Neuronal stem cell (in vitro differentiated cells): ENCODE results near the gene SERTAD3.
A peak's percentile ranks its signal among the peaks of the same experiment; 100 is the strongest.

ENCODE experiments used
- DNase-seq: peaks from one replicate; pipeline ENCODE4 v3.0.0-alpha.2; 2013; ENCODE audit warnings: low spot score
- H2AFZ ChIP-seq: one replicate; pipeline ENCODE4 v1.6.1; 2013; ENCODE audit warnings: mild to moderate bottlenecking, low read length, inconsistent platforms
- H2AK5ac ChIP-seq: 2 replicates; pipeline ENCODE4 v1.6.1; 2013; ENCODE audit warnings: low read depth, mild to moderate bottlenecking, inconsistent platforms, low read length, moderate library complexity, mixed read lengths
- H2BK120ac ChIP-seq: 2 replicates; pipeline ENCODE4 v1.6.1; 2013; ENCODE audit warnings: low read depth, mild to moderate bottlenecking, inconsistent platforms, low read length, moderate library complexity, mixed read lengths
- H2BK12ac ChIP-seq: one replicate; pipeline ENCODE4 v1.6.1; 2013; ENCODE audit warnings: low read length, inconsistent platforms
- H2BK15ac ChIP-seq: 2 replicates; pipeline ENCODE4 v1.6.1; 2013; ENCODE audit warnings: mild to moderate bottlenecking, low read length, inconsistent platforms, mixed read lengths
- H2BK5ac ChIP-seq: one replicate; pipeline ENCODE4 v1.6.1; 2013; ENCODE audit warnings: inconsistent platforms, mild to moderate bottlenecking, low read length, moderate library complexity
- H3K14ac ChIP-seq: one replicate; pipeline ENCODE4 v1.6.1; 2013; ENCODE audit warnings: low read length, inconsistent platforms
- H3K18ac ChIP-seq: 2 replicates; pipeline ENCODE4 v1.6.1; 2013; ENCODE audit warnings: low read length, inconsistent platforms
- H3K23ac ChIP-seq: 2 replicates; pipeline ENCODE4 v1.6.1; 2013; ENCODE audit warnings: low read depth, mild to moderate bottlenecking, mixed read lengths, low read length, inconsistent platforms; ENCODE audit not compliant: poor library complexity
- H3K27ac ChIP-seq: replicated peaks from 3 replicates; pipeline ENCODE4 v1.5.1; 2013; ENCODE audit warnings: low read length, inconsistent platforms
- H3K27me3 ChIP-seq, 3 experiments: 2 replicates each; pipeline ENCODE4 v1.6.1; 2013; ENCODE audit warnings: low read length in 3 of 3, mild to moderate bottlenecking in 2 of 3, inconsistent platforms in 1 of 3, low read depth in 1 of 3, mixed read lengths in 1 of 3, moderate library complexity in 1 of 3; ENCODE audit not compliant: control insufficient read depth in 3 of 3, insufficient read depth in 3 of 3
- H3K36me3 ChIP-seq, 2 donors: replicated peaks in 1 of 2; 2 replicates each; pipeline ENCODE4 v1.6.1; 2013; ENCODE audit warnings: low read length in 2 of 2; ENCODE audit not compliant: control insufficient read depth in 2 of 2, insufficient read depth in 2 of 2
- H3K4ac ChIP-seq: 2 replicates; pipeline ENCODE4 v1.6.1; 2013; ENCODE audit warnings: inconsistent platforms, mild to moderate bottlenecking, low read length, moderate library complexity
- H3K4me1 ChIP-seq, 2 donors: 1 replicate in 1 of 2; 2 replicates in 1 of 2; pipeline ENCODE4 v1.6.1; 2013; ENCODE audit warnings: low read length in 2 of 2, low read depth in 1 of 2; ENCODE audit not compliant: control insufficient read depth in 2 of 2, insufficient read depth in 1 of 2
- H3K4me2 ChIP-seq: one replicate; pipeline ENCODE4 v1.6.1; 2013; ENCODE audit warnings: mild to moderate bottlenecking, low read length, inconsistent platforms; ENCODE audit not compliant: insufficient read depth, poor library complexity, severe bottlenecking
- H3K4me3 ChIP-seq, 2 donors: 2 replicates each; pipeline ENCODE4 v1.5.1; 2013; ENCODE audit warnings: low read length in 2 of 2, mild to moderate bottlenecking in 2 of 2, inconsistent platforms in 1 of 2, moderate library complexity in 1 of 2
- H3K79me1 ChIP-seq: one replicate; pipeline ENCODE4 v1.6.1; 2013; ENCODE audit warnings: low read depth, mild to moderate bottlenecking, inconsistent platforms, low read length, moderate library complexity
- H3K9ac ChIP-seq: one replicate; pipeline ENCODE4 v1.6.1; 2013; ENCODE audit warnings: mild to moderate bottlenecking, low read depth, low read length, inconsistent platforms; ENCODE audit not compliant: poor library complexity
- H3K9me3 ChIP-seq, 2 donors: replicated peaks in 1 of 2; 2 replicates each; pipeline versions ENCODE3 to v1.6.1; 2013; ENCODE audit warnings: low read length in 2 of 2, mild to moderate bottlenecking in 2 of 2, inconsistent platforms in 1 of 2, low read depth in 1 of 2, mixed read lengths in 1 of 2, moderate library complexity in 1 of 2; ENCODE audit not compliant: control insufficient read depth in 2 of 2, insufficient read depth in 1 of 2
- H4K8ac ChIP-seq: one replicate; pipeline ENCODE4 v1.6.1; 2013; ENCODE audit warnings: low read depth, mild to moderate bottlenecking, inconsistent platforms, low read length, moderate library complexity
- H4K91ac ChIP-seq: one replicate; pipeline ENCODE4 v1.6.1; 2013; ENCODE audit warnings: low read length, low read depth, mild to moderate bottlenecking, inconsistent platforms; ENCODE audit not compliant: poor library complexity
- WGBS, 2 donors: extraction: QIAGEN DNeasy Blood & Tissue Kit; methylation state at CpG; one replicate each; pipeline ENCODE4 v1.1.7; 2013; ENCODE audit warnings: missing lambda C conversion rate in 2 of 2, mixed read lengths in 1 of 2; ENCODE audit not compliant: insufficient read length in 2 of 2, insufficient replicate concordance in 1 of 2; ENCODE audit errors: extremely low coverage in 2 of 2; 5-methylcytosine and 5-hydroxymethylcytosine counted together

SERTAD3 gene

GRCh38 chr19:40400559-40400958 lies 43.6 kb downstream of the SERTAD3 start:
- H3K27ac ChIP-seq = no peak overlapping the region
- no peak overlapping the region for H3K18ac ChIP-seq
- H3K14ac ChIP-seq = no peak overlapping the region
- no peak overlapping the region for H3K4ac ChIP-seq
- no peak overlapping the region for H2BK120ac ChIP-seq
- no peak overlapping the region for H3K4me3 ChIP-seq
- H2BK12ac ChIP-seq = no peak overlapping the region
- peaks cover 1% of the 10 kb centered on the region for H3K79me1 ChIP-seq
- H3K9ac ChIP-seq = no peak overlapping the region
- H4K8ac ChIP-seq = no peak overlapping the region
- H4K91ac ChIP-seq = no peak overlapping the region
- peaks cover 0 to 4% (median 0%) of the 10 kb centered on the region in 3 experiments for H3K27me3 ChIP-seq
- no peak overlapping the region for H2AFZ ChIP-seq
- H3K4me1 ChIP-seq = peaks cover 1 to 16% of the 10 kb centered on the region in 2 donors
- no peak for DNase-seq
- no peak overlapping the region for H3K23ac ChIP-seq
- H2BK15ac ChIP-seq = no peak overlapping the region
- H3K36me3 ChIP-seq = no peaks in the 10 kb centered on the region
- no peak overlapping the region for H3K4me2 ChIP-seq
- WGBS, 2 donors = no CpG with 5 or more reads among the region's 3 CpGs
- no peak overlapping the region for H2AK5ac ChIP-seq
- no peak overlapping the region for H2BK5ac ChIP-seq
- no peaks in the 10 kb centered on the region for H3K9me3 ChIP-seq

- Histone ChIP-seq H2AK5ac (peak overlapping the region; percentile 94), H3K4me2 (peak overlapping the region; percentile 70), H3K79me1 (peaks cover 1% of the 10 kb centered on the region), H3K9ac (no peak overlapping the region), H4K8ac (peak overlapping the region; percentile 9), H3K18ac (peak overlapping the region; percentile 92), H3K27me3 (peaks cover 0 to 4% (median 0%) of the 10 kb centered on the region in 3 experiments), H3K9me3 (no peaks in the 10 kb centered on the region), H2BK12ac (no peak overlapping the region), H2BK5ac (no peak overlapping the region), H2BK120ac (no peak overlapping the region), H2AFZ (no peak overlapping the region), H3K23ac (peak overlapping the region; percentile 46), H3K27ac (no peak overlapping the region), H3K14ac (peak overlapping the region; percentile 98), H3K4me1 (peaks cover 0 to 8% of the 10 kb centered on the region in 2 donors), H3K4ac (no peak overlapping the region), H4K91ac (no peak overlapping the region), H3K36me3 (no peaks in the 10 kb centered on the region), H2BK15ac (peak overlapping the region; percentile 88), H3K4me3 (peak overlapping the region in 1 of 2 donors; percentile 50)
- WGBS, 2 donors = no CpG with 5 or more reads among the region's 49 CpGs
- peak; percentile 58 for DNase-seq
Measured at GRCh38 chr19:40398417-40399131, 45.6 kb downstream of the SERTAD3 start.

GRCh38 chr19:40397568-40397906 lies 46.6 kb downstream of the SERTAD3 start:
- WGBS, 2 donors = no CpG with 5 or more reads among the region's 22 CpGs
- H2BK120ac ChIP-seq = no peak overlapping the region
- H2BK5ac ChIP-seq = no peak overlapping the region
- no peak overlapping the region for H3K4me3 ChIP-seq
- no peaks in the 10 kb centered on the region for H3K9me3 ChIP-seq
- H2BK15ac ChIP-seq = peak overlapping the region; percentile 31
- H3K14ac ChIP-seq = no peak overlapping the region
- H3K4me2 ChIP-seq = no peak overlapping the region
- H3K4ac ChIP-seq = no peak overlapping the region
- H3K23ac ChIP-seq = peak overlapping the region; percentile 18
- no peak overlapping the region for H4K8ac ChIP-seq
- no peak overlapping the region for H3K18ac ChIP-seq
- H3K4me1 ChIP-seq = peaks cover 0 to 5% of the 10 kb centered on the region in 2 donors
- no peak overlapping the region for H2AFZ ChIP-seq
- H3K9ac ChIP-seq = no peak overlapping the region
- H3K27me3 ChIP-seq = peaks cover 0 to 4% (median 0%) of the 10 kb centered on the region in 3 experiments
- no peak overlapping the region for H4K91ac ChIP-seq
- DNase-seq = no peak
- H2BK12ac ChIP-seq = no peak overlapping the region
- no peaks in the 10 kb centered on the region for H3K36me3 ChIP-seq
- peak overlapping the region; percentile 68 for H2AK5ac ChIP-seq
- H3K27ac ChIP-seq = no peak overlapping the region
- H3K79me1 ChIP-seq = no peaks in the 10 kb centered on the region

DNA sequence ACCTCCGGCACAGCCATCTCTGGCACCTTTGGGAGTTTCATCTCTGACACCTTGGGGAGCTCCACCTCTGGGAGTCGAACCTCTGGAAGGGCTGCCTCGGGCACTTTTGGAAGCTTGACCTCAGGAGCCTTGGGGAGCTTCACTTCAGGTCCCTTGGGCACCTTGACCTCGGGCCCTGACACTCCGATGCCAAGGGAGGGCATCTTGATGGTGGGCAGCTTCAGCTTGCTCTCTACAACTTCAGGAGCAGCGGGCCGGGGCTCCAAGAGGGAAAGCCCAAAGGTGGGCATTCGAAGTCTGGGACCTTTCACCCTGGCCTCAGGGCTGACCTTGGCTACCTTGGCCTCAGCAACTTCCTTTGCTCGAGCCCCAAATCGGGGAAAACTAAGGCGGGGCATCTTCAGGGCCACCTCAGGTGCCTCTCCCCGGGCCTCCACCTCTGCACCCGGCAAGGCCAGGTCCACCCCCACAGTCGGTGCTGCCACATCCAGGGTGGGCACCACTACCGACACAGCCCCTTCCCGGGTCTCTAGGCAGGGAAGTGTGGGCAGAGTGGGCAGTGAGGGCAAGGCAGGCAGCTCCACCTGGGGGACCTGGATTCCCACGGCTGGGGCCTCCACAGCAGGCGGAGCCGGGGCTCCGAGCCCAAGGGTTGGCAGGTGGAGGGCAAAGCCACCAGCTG lies 47.1 kb downstream of the SERTAD3 start:
- H3K4ac ChIP-seq = no peak overlapping the region
- H3K18ac ChIP-seq = no peak overlapping the region
- no peak overlapping the region for H4K91ac ChIP-seq
- no peaks in the 10 kb centered on the region for H3K79me1 ChIP-seq
- H2BK5ac ChIP-seq = no peak overlapping the region
- peaks cover 0 to 5% of the 10 kb centered on the region in 2 donors for H3K4me1 ChIP-seq
- no peak overlapping the region for H2BK120ac ChIP-seq
- no peak overlapping the region for H3K9ac ChIP-seq
- no peak overlapping the region for H2AFZ ChIP-seq
- H3K14ac ChIP-seq = no peak overlapping the region
- no CpG with 5 or more reads among the region's 20 CpGs for WGBS, 2 donors
- no peak overlapping the region for H2BK15ac ChIP-seq
- H2BK12ac ChIP-seq = no peak overlapping the region
- H2AK5ac ChIP-seq = peak overlapping the region; percentile 68
- no peak overlapping the region for H3K23ac ChIP-seq
- no peak for DNase-seq
- H3K4me3 ChIP-seq = no peak overlapping the region
- no peaks in the 10 kb centered on the region for H3K9me3 ChIP-seq
- H3K36me3 ChIP-seq = no peaks in the 10 kb centered on the region
- H3K27ac ChIP-seq = no peak overlapping the region
- no peak overlapping the region for H4K8ac ChIP-seq
- peaks cover 0 to 5% (median 4%) of the 10 kb centered on the region in 3 experiments for H3K27me3 ChIP-seq
- H3K4me2 ChIP-seq = no peak overlapping the region
